Myocyte (in vitro differentiated cells): ENCODE results near the gene CIAO1. TPM values are rescaled to one million over a fixed set of nuclear protein-coding genes. Genes with fewer than 3 reads are reported as not detected.
"Not testable (repeated sequence)": the region's sequence is repeated elsewhere in the genome, so short reads cannot be mapped to it uniquely, and the experiment has no call there.

Experiments
- DNase-seq: peaks from one replicate; pipeline ENCODE4 v3.0.0-alpha.2; 2012; ENCODE audit warnings: low read depth
- total RNA-seq: library from RNA; depleted of rRNA; stranded (reverse); fragments of >200 nt; gene quantifications from 2 replicates; pipeline ENCODE4 v1.2.3, GENCODE V29; 2014

The CIAO1 gene
- total RNA-seq, 1 donor from 2014 or later = 125 TPM

- peak; percentile 47 for DNase-seq
Measured at GRCh38 chr2:96249654-96250053, 16.4 kb upstream of the CIAO1 start.

- no peak for DNase-seq
Measured at GRCh38 chr2:96250188-96250587, 15.8 kb upstream of the CIAO1 start.

- DNase-seq = peak; percentile 97
Measured at GRCh38 chr2:96251721-96252292, 14.2 kb upstream of the CIAO1 start.

- no peak for DNase-seq
Measured at GRCh38 chr2:96252526-96252925, 13.5 kb upstream of the CIAO1 start.

GRCh38 chr2:96253006-96253405, 13.0 kb upstream of the CIAO1 start:
- no peak for DNase-seq

- DNase-seq = no peak
Measured at GRCh38 chr2:96254571-96254970, 11.5 kb upstream of the CIAO1 start.

GRCh38 chr2:96256611-96257113, 9.4 kb upstream of the CIAO1 start:
- no peak for DNase-seq

GRCh38 chr2:96257744-96258143, 8.3 kb upstream of the CIAO1 start:
- not testable (repeated sequence) for DNase-seq

- DNase-seq = peak; percentile 88
Measured at GRCh38 chr2:96258166-96259022, 7.6 kb upstream of the CIAO1 start.

- DNase-seq = peak; percentile 87
Measured at GRCh38 chr2:96259497-96259921, 6.5 kb upstream of the CIAO1 start.

GRCh38 chr2:96260387-96261260, 5.4 kb upstream of the CIAO1 start:
- peak; percentile 96 for DNase-seq

GRCh38 chr2:96261328-96262003, 4.6 kb upstream of the CIAO1 start:
- no peak for DNase-seq

- DNase-seq = no peak
Measured at GRCh38 chr2:96262306-96262705, 3.7 kb upstream of the CIAO1 start.

GRCh38 chr2:96264086-96264485, 1.9 kb upstream of the CIAO1 start:
- DNase-seq = no peak

- peak; percentile 47 for DNase-seq
Measured at GRCh38 chr2:96264656-96265348, 1.2 kb upstream of the CIAO1 start.

GRCh38 chr2:96265349-96265839, 631 bp upstream of the CIAO1 start:
- peak; percentile 32 for DNase-seq

GRCh38 chr2:96267159-96267971, 1.3 kb downstream of the CIAO1 start:
- DNase-seq = peak; percentile 44

- DNase-seq = peak; percentile 12
Measured at GRCh38 chr2:96271995-96272394, 6.0 kb downstream of the CIAO1 start.

GRCh38 chr2:96273763-96274162, 7.7 kb downstream of the CIAO1 start:
- DNase-seq = no peak
